BLaER1 (cell line): ENCODE data around the gene CIAO2B.

Experiments used
- H3K27ac ChIP-seq: shearing (Covaris generic); formaldehyde crosslinking; 2 replicates; pipeline ENCODE4 v1.8.1; 2022
- H3K27me3 ChIP-seq: shearing (Covaris generic); formaldehyde crosslinking; 2 replicates; pipeline ENCODE4 v1.8.1; 2022
- H3K36me3 ChIP-seq: shearing (Covaris generic); formaldehyde crosslinking; 2 replicates; pipeline ENCODE4 v1.8.1; 2022
- H3K4me1 ChIP-seq: shearing (Covaris generic); formaldehyde crosslinking; 2 replicates; pipeline ENCODE4 v1.8.1; 2022
- H3K4me2 ChIP-seq: shearing (Covaris generic); formaldehyde crosslinking; 2 replicates; pipeline ENCODE4 v1.8.1; 2022
- H3K4me3 ChIP-seq: shearing (Covaris generic); formaldehyde crosslinking; 2 replicates; pipeline ENCODE4 v1.8.1; 2022
- H3K9ac ChIP-seq: shearing (Covaris generic); formaldehyde crosslinking; 2 replicates; pipeline ENCODE4 v1.8.1; 2022
- H3K9me3 ChIP-seq: shearing (Covaris generic); formaldehyde crosslinking; 2 replicates; pipeline ENCODE4 v1.8.1; 2022
- H4K20me1 ChIP-seq: shearing (Covaris generic); formaldehyde crosslinking; 2 replicates; pipeline ENCODE4 v1.8.1; 2022
- Cebpa-rat ChIP-seq: shearing (Covaris generic); IDR thresholded peaks from 2 replicates; pipeline ENCODE4 v1.8.1; 2022

The CIAO2B gene

DNA sequence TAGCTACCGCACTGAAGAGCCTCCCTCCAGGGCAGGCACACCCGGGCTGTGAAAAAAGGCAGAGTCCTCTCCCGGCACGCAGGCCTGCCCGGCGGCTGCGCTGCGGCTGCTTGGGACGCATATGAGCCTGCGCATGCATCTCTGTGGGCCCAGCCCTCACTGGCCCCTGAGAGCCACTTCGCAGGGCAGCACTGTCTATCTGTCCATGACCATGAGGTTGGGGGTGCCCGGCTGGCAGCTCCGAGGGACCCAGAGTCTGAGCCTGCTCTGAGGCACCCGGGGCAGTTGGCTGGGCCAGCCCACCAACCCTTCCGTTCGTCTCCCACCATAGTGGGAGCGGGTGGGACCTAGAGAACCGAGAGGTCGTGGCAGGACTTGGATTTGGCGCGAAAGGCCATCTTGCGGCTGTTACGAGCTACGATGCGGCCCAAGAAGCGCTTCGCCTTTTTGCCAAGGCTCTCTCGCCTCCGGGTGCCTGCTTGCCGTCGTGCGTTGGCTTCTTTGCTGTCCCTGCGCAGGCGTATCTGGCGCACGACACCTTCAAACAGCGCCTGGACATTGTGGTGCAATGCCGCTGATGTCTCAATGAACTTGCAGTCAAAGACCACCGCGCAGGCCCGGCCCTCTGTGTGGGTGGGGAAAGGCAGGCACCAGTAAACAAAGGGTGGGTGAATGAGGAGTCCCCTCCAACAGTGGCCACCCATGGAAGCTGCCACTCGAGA lies 12.3 kb downstream of the CIAO2B start:
- H3K9ac ChIP-seq: no peak overlapping the region
- TF ChIP-seq Cebpa-rat: no peak
- H3K4me1 ChIP-seq: peaks cover 83% of the 10 kb centered on the region
- H3K9me3 ChIP-seq: no peaks in the 10 kb centered on the region
- no peaks in the 10 kb centered on the region for H3K36me3 ChIP-seq
- peaks cover 30% of the 10 kb centered on the region for H3K27me3 ChIP-seq
- peak overlapping the region; percentile 90 for H3K4me2 ChIP-seq
- no peaks in the 10 kb centered on the region for H4K20me1 ChIP-seq
- peak overlapping the region; percentile 89 for H3K27ac ChIP-seq
- no peak overlapping the region for H3K4me3 ChIP-seq

DNA sequence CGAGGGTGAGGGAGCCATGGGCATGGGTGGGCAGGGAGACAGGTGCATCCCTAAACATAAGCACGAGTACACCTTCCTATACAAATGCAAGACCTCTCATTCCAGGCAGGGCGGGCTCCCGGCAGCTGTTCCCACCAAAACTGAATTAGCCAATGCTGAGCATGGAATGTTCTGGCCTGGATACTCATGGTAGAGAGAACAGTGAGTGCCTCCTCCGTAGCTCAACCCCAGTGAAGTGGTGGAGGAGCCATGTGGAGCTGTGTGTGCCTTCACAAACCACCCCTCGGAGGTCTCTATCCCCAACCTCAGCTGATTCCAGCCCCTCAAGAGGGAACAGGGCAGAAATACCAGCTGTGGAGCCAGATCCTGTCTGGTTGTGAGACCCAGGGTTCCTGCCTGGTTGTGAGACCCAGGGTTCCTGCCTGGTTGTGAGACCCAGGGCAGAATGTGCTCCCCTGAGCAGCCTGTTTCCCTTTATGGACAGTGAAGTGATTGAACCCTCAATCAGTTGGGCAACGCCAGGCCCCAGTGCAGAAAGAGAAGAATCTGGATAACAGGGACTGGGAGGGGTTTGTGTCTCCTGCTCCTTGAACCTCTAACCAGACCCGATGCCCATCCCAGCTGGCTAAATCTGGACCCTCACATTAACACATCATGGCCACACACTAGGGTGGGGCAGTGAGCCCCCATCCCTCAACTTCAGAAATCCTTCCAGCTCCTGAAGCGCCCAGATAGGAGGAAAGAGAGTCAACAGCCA lies 13.1 kb downstream of the CIAO2B start:
- peak overlapping the region; percentile 48; the same call in 1 of the 2 replicates for H3K9ac ChIP-seq
- H3K4me1 ChIP-seq: peaks cover 75% of the 10 kb centered on the region
- peak overlapping the region; percentile 89 for H3K27ac ChIP-seq
- H3K4me3 ChIP-seq: no peak overlapping the region
- H4K20me1 ChIP-seq: no peaks in the 10 kb centered on the region
- H3K9me3 ChIP-seq: no peaks in the 10 kb centered on the region
- no peaks in the 10 kb centered on the region for H3K36me3 ChIP-seq
- TF ChIP-seq Cebpa-rat: no peak
- peak overlapping the region; percentile 90 for H3K4me2 ChIP-seq
- H3K27me3 ChIP-seq: peaks cover 22% of the 10 kb centered on the region

DNA sequence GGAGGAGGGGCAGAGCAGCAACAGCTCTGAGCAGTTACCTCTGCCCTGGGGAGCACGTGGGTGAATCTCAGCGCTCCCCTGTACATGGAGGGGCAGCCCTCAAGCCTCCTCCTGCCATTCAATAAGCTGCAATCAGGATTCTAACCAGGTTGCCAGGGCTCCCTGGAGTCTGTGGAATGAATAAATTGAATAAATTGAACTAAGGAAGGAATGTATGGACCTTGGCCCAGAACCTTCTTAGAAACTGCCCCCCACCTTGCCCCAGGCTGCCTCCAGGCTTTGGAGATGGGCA lies 14.0 kb downstream of the CIAO2B start:
- Histone ChIP-seq H3K9me3 (no peaks in the 10 kb centered on the region), H4K20me1 (no peaks in the 10 kb centered on the region), H3K36me3 (no peaks in the 10 kb centered on the region), H3K9ac (no peak overlapping the region), H3K4me3 (no peak overlapping the region), H3K4me2 (peak overlapping the region; percentile 45), H3K4me1 (peaks cover 66% of the 10 kb centered on the region), H3K27ac (no peak overlapping the region), H3K27me3 (peaks cover 13% of the 10 kb centered on the region)
- TF ChIP-seq Cebpa-rat: no peak

DNA sequence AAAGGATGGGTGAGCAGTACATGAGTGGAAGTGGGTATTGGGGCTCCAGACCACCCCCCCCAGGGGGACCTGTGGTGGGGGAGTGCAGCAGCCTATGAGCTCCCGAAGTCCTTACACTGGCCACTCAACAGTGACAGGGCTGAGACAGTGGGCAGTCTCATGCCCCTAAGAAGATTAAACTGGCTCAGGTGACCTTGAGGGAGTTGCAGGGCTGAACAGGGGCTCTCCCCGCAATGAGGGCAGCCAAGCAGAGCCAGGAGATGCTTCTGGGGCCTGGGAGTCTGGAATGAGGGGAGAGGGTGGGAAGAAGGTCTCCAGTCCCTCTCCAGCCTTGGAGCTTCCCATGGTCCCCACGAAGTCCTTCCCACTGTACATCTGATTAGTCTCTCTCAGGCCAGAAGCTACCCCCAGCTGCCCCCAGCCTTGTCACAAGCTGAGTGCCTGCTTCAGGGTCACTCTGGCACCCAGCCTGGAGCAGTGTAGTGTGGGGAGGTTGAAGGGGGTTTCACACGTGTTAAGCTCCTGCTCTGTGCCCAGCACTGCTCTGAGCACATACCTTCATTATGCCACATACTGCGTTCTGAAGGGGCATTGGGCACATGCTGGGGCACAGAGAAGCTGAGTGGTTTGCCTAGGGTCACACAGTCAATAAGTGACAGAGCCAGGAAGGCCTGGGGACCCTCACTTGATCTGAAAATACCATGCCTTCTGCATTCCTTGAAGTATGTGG lies 14.5 kb downstream of the CIAO2B start:
- no peaks in the 10 kb centered on the region for H3K9me3 ChIP-seq
- H4K20me1 ChIP-seq: no peaks in the 10 kb centered on the region
- no peak overlapping the region for H3K4me3 ChIP-seq
- H3K4me1 ChIP-seq: peaks cover 61% of the 10 kb centered on the region
- H3K27me3 ChIP-seq: peaks cover 8% of the 10 kb centered on the region
- no peaks in the 10 kb centered on the region for H3K36me3 ChIP-seq
- 0 out of 2 replicates have a peak overlapping the region, but pooled peaks have one; percentile 18 for H3K27ac ChIP-seq
- TF ChIP-seq Cebpa-rat: no peak
- H3K9ac ChIP-seq: 0 out of 2 replicates have a peak overlapping the region, but pooled peaks have one; percentile 3
- peak overlapping the region; percentile 45 for H3K4me2 ChIP-seq

DNA sequence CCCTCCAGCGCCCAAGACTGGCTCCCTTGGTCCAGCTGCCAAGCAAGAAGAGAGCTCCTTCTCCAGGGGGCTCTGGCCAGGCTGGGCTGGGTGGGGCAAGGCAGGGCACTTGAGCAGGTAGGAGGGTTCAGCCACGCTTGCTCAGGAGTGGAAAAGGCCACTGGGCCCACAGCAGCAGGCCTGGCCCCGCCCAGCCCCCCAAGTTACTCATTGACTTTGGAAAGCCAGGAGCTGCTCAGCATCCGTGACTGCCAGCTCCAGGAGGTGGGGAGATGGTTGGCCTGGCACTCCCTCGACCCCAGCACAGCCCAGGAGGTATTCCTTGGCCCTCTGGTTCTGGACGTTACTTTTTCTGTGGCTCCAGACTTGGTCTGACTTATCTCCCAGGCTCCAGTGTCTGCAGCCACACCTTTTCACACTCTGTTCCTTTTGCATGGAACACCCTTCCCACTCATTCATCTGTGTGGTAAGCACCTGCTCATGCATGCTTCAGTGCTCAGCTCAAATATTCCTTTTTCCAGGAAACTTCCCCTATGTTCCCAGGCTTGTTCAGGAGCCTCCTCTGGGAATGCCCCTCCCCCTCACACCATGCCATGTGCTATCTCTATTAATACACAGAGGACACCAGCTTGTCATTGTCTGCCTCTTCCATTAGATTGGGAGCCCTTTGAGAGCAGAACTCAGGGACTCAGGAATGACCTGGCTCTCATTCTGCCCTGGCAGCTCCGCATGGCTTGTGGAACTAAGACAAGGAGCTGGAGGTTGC lies 15.2 kb downstream of the CIAO2B start, which contains the start of gene CDH16:
CDH16 (minus strand) TSS at position 83 of the 766 bp plus-strand sequence. CDS start 820 bp downstream, outside the sequence.
- no peak within 1 kb of the TSS for H3K4me3 ChIP-seq
- no peak for TF ChIP-seq Cebpa-rat
- peak within 1 kb of the TSS; percentile 45 for H3K4me2 ChIP-seq
- 0 out of 2 replicates have a peak within 1 kb of the TSS, but pooled peaks have one; percentile 3 for H3K9ac ChIP-seq
- H3K36me3 ChIP-seq: no peaks in the 10 kb centered on the region
- 0 out of 2 replicates have a peak within 1 kb of the TSS, but pooled peaks have one; percentile 18 for H3K27ac ChIP-seq
- H4K20me1 ChIP-seq: no peaks in the 10 kb centered on the region
- H3K27me3 ChIP-seq: 0 out of 2 replicates have a peak, but pooled peaks cover under 1% of the 10 kb centered on the region
- no peaks in the 10 kb centered on the region for H3K9me3 ChIP-seq
- H3K4me1 ChIP-seq: peaks cover 54% of the 10 kb centered on the region

DNA sequence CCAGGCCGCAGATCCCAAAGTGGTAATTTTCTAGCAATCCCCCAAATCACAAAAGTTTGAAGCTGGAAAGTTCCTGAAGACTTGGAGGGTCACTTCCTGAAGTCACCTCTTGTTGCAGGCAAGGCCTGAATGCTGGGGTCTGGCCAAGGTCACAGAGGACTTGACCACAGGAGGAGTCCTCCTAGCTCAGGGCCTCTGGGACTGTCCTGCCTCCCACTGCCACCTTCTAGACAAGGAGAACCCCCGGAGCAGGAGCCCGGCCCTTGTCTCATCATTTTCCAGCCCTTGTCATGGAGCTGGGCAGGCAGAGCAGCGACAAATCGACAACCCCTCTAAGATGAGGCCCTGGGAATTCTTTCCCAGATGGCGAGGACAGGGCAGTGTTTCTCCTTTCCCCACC lies 15.8 kb downstream of the CIAO2B start:
- no peak overlapping the region for H3K27ac ChIP-seq
- H4K20me1 ChIP-seq: no peaks in the 10 kb centered on the region
- no peaks in the 10 kb centered on the region for H3K36me3 ChIP-seq
- no peak overlapping the region for H3K9ac ChIP-seq
- no peak overlapping the region for H3K4me3 ChIP-seq
- no peak for TF ChIP-seq Cebpa-rat
- no peaks in the 10 kb centered on the region for H3K9me3 ChIP-seq
- no peak overlapping the region; the same call in 1 of the 2 replicates for H3K4me2 ChIP-seq
- peaks cover 47% of the 10 kb centered on the region for H3K4me1 ChIP-seq
- no peaks in the 10 kb centered on the region for H3K27me3 ChIP-seq

DNA sequence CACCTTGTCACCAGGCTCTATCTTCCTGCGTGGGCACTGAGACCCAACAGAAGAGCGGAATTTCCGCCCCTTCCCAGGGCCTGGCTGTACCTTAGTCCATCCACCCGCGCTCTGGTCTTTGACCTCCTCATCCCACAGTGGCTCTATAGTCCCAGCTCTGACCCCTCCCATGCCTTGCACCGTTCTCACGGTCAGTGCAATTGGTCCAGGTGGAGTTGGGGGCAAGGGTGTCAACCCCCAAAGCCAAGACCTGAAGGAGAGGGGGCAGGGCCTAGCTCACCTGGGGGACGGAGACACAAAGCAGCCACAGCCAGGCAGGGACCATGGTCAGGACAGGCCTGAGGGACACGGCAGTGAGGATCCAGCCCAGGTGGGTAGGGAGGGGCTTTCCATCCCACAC lies 16.5 kb downstream of the CIAO2B start:
- Histone ChIP-seq H3K4me1 (peaks cover 41% of the 10 kb centered on the region), H3K4me3 (no peak overlapping the region)

DNA sequence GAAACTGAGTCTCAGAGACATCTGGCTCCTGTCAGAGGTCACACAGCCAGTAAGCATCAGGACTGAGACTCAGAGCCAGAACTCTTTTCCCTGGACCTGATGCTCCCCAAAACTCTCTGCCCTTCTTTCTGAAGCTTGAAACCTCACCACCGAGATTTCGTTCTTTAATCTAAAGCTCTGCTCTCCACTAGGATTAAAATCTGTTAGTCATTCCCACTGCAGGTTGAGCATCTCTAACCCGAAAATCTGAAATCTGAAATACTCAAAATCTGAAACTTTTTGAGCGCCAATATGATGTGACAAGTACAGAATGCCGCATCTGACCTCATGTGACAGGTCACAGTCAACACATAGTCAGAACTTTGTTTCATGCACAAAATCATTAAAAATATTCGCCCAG lies 17.7 kb downstream of the CIAO2B start:
- Histone ChIP-seq H3K9me3 (no peaks in the 10 kb centered on the region), H3K4me3 (no peak overlapping the region), H3K27me3 (no peaks in the 10 kb centered on the region), H4K20me1 (no peaks in the 10 kb centered on the region), H3K4me2 (no peak overlapping the region), H3K9ac (no peak overlapping the region), H3K36me3 (no peaks in the 10 kb centered on the region), H3K4me1 (peaks cover 29% of the 10 kb centered on the region), H3K27ac (no peak overlapping the region)
- TF ChIP-seq Cebpa-rat: no peak

More for the DNA sequence above, 16.5 kb downstream of the CIAO2B start:
- Histone ChIP-seq H3K9me3 (no peaks in the 10 kb centered on the region), H3K4me2 (no peak overlapping the region), H3K27ac (no peak overlapping the region), H3K9ac (no peak overlapping the region), H3K27me3 (no peaks in the 10 kb centered on the region), H4K20me1 (no peaks in the 10 kb centered on the region), H3K36me3 (no peaks in the 10 kb centered on the region)
- TF ChIP-seq Cebpa-rat: no peak

DNA sequence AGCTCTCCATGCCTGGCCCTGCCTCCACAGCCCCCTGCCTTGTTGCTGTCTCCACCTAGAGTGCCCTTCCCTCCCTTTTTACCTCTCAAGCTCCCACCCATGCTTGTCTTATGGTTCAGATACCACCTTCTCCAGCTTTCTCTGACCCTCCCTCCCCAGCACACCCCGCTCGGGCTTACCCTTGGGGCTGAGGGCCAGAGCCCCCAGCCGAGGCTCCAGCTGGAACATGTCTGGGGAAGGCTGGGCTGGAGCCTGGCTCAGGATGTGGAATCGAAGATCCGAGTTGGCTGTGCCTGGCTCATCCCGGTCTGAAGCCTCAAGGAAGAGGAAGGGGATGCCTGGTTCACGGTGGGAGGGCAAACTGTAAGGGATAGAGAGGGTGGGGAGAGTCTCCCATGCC lies 19.2 kb downstream of the CIAO2B start:
- Histone ChIP-seq H3K4me2 (no peak overlapping the region), H3K4me1 (peaks cover 14% of the 10 kb centered on the region), H3K9me3 (no peaks in the 10 kb centered on the region), H3K4me3 (no peak overlapping the region), H4K20me1 (no peaks in the 10 kb centered on the region), H3K27me3 (no peaks in the 10 kb centered on the region), H3K9ac (no peak overlapping the region), H3K36me3 (no peaks in the 10 kb centered on the region), H3K27ac (no peak overlapping the region)
- no peak for TF ChIP-seq Cebpa-rat
